GM10248 (cell line): ENCODE data around the gene SELENOP.

ENCODE experiments used
- CTCF ChIA-PET: fragments of 300-600 bp; sonication (Branson Sonifier 250); formaldehyde crosslinking; extraction: SDS; loops from one replicate; lab custom pipeline; 2021; ENCODE audit warnings: antibody characterized with exemption; lab: Yijun Ruan, JAX
- POLR2A ChIA-PET: fragments of 350-650 bp; sonication (Branson Sonifier 250); formaldehyde crosslinking; extraction: SDS; loops from one replicate; lab custom pipeline; 2020; ENCODE audit warnings: antibody characterized with exemption; lab: Yijun Ruan, JAX
- DNase-seq: peaks from one replicate; pipeline ENCODE4 v3.0.0; 2012; ENCODE audit errors: extremely low spot score
- TF ChIP-seq, protein P1 (sequence below): IDR thresholded peaks from 2 replicates; pipeline ENCODE4 v1.5.1; 2012; ENCODE audit warnings: mild to moderate bottlenecking, low read depth; ENCODE audit errors: extremely low read depth, missing control alignments, control extremely low read depth

Gene SELENOP, protein sequence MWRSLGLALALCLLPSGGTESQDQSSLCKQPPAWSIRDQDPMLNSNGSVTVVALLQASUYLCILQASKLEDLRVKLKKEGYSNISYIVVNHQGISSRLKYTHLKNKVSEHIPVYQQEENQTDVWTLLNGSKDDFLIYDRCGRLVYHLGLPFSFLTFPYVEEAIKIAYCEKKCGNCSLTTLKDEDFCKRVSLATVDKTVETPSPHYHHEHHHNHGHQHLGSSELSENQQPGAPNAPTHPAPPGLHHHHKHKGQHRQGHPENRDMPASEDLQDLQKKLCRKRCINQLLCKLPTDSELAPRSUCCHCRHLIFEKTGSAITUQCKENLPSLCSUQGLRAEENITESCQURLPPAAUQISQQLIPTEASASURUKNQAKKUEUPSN

GRCh38 chr5:42811591-42812446 lies at the start of gene SELENOP:
Gene SELENOP, minus strand, starts transcription at chr5:42811892. Its CDS starts 3,539 bp downstream, at chr5:42808353.
- POLR2A ChIA-PET: no interaction called here
- CTCF ChIA-PET: no interaction called here
- DNase-seq: no peak
- TF ChIP-seq, protein P1, sequence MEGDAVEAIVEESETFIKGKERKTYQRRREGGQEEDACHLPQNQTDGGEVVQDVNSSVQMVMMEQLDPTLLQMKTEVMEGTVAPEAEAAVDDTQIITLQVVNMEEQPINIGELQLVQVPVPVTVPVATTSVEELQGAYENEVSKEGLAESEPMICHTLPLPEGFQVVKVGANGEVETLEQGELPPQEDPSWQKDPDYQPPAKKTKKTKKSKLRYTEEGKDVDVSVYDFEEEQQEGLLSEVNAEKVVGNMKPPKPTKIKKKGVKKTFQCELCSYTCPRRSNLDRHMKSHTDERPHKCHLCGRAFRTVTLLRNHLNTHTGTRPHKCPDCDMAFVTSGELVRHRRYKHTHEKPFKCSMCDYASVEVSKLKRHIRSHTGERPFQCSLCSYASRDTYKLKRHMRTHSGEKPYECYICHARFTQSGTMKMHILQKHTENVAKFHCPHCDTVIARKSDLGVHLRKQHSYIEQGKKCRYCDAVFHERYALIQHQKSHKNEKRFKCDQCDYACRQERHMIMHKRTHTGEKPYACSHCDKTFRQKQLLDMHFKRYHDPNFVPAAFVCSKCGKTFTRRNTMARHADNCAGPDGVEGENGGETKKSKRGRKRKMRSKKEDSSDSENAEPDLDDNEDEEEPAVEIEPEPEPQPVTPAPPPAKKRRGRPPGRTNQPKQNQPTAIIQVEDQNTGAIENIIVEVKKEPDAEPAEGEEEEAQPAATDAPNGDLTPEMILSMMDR: no peak

DNA sequence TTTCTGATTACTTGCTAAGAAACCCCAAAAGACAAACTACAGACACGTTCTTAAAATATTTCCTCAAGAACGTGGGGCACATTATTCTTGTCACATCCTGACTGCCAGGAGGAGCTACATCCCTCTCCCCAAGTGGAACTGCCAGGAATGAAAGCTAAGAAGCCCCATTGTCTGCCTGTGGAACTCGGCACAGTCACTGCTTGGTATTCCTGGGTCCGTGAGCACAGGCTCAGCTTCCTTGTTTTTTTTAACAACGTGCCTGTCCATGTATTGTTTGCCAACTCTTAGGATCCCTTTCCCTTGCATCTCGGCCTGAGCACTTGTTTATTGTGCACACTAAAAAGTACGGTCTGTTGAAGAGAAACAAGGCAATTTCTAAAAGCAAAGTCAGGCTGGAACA lies 47.0 kb upstream of the SELENOP start:
- POLR2A ChIA-PET: no interaction called here
- DNase-seq: no peak
- TF ChIP-seq, protein P1: no peak
- CTCF ChIA-PET: interaction anchor here (1.6 kb wide), 1 partner anchor 10 kb away, joined by 4 read pairs; no protein-coding TSS in a partner anchor

- ChIA-PET POLR2A (no interaction called here), CTCF (interaction anchor here (1.6 kb wide), 1 partner anchor 10 kb away, joined by 4 read pairs; no protein-coding TSS in a partner anchor)
- TF ChIP-seq, protein P1: no peak
- no peak for DNase-seq
Observed at GRCh38 chr5:42858031-42858643, 46.4 kb upstream of the SELENOP start.

GRCh38 chr5:42855811-42856210 lies 44.1 kb upstream of the SELENOP start:
- ChIA-PET POLR2A (no interaction called here), CTCF (interaction anchor here (0.9 to 1.7 kb wide), 4 partner anchors 8 to 53 kb away, joined by 3 to 4 read pairs (median 4); no protein-coding TSS in a partner anchor)
- TF ChIP-seq, protein P1: no peak
- DNase-seq: no peak

DNA sequence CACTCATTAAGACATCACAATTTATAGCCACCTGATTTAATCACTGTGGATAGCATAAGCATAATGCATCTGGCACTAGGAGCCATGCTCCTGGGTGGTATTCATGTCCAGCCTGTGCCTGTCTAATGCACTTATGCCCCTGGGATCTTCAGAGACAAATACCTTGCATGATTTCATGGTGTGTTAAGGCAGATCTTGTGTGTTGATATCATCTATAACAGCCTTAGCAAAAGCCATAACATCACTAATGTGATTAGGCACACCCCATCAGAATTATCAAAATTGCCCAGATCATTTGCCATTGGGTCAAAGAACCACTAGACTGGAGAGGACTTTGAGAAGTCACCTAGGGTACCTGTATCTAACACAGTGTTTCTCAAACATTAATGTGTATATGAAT lies 43.7 kb upstream of the SELENOP start:
- ChIA-PET CTCF (interaction anchor here (0.9 to 1.7 kb wide), 3 partner anchors 8 to 34 kb away, joined by 3 to 4 read pairs (median 3); no protein-coding TSS in a partner anchor), POLR2A (no interaction called here)
- no peak for DNase-seq
- TF ChIP-seq, protein P1: no peak

DNA sequence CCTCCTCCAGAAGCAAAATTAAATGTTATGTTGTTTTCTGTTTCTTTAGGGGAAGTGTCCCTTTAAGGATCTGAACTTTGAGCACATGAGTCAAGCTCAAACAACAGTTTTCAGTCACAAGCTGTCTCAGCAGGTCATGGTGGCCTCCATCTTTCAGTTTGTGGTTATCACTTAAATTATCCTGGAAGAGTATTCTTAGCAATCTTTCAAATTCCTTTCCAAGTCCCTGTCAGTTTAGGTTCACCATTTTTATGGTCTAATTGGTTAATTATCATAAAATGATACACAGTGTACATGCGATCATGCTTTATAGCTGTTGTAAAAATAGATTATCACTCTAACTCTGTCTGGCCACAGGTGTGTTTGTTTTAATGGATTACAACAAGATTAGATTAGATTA lies 43.1 kb upstream of the SELENOP start:
- TF ChIP-seq, protein P1: no peak
- POLR2A ChIA-PET: no interaction called here
- CTCF ChIA-PET: interaction anchor here (1.7 kb wide), 1 partner anchor 35 kb away, joined by 4 read pairs; no protein-coding TSS in a partner anchor
- no peak for DNase-seq
